Thymus (tissue), 11 donors: Measurements from ENCODE around the gene RTEL1. TPM values are rescaled to one million over a fixed set of nuclear protein-coding genes. Genes with fewer than 3 reads are reported as not detected.

Experiments used
- DNase-seq, 9 donors: peaks; one replicate each; pipeline ENCODE4 v3.0.0-alpha.2; 2013; ENCODE audit warnings: low spot score in 9 of 9, low read depth in 6 of 9, missing footprints in 1 of 9
- H3K27ac ChIP-seq, 2 donors: one replicate each; pipeline ENCODE4 v1.5.1; 2013; ENCODE audit warnings: control low read depth in 1 of 2, low read depth in 1 of 2, low read length in 1 of 2, mild to moderate bottlenecking in 1 of 2, moderate library complexity in 1 of 2
- H3K27me3 ChIP-seq, 2 donors: one replicate each; pipeline ENCODE4 v1.5.1; 2013; ENCODE audit warnings: low read length in 1 of 2; ENCODE audit not compliant: control insufficient read depth in 2 of 2, insufficient read depth in 1 of 2
- H3K36me3 ChIP-seq, 2 donors: one replicate each; pipeline ENCODE4 v1.5.1; 2013; ENCODE audit warnings: low read length in 1 of 2, mild to moderate bottlenecking in 1 of 2, moderate library complexity in 1 of 2; ENCODE audit not compliant: control insufficient read depth in 2 of 2, insufficient read depth in 2 of 2
- H3K4me1 ChIP-seq, 2 donors: one replicate each; pipeline ENCODE4 v1.5.1; 2013; ENCODE audit warnings: low read length in 2 of 2; ENCODE audit not compliant: control insufficient read depth in 2 of 2, insufficient read depth in 2 of 2
- H3K4me3 ChIP-seq, 2 donors: one replicate each; pipeline ENCODE4 v1.5.1; 2013; ENCODE audit warnings: low read length in 2 of 2, control low read depth in 1 of 2, mild to moderate bottlenecking in 1 of 2
- H3K9me3 ChIP-seq, 2 donors: one replicate each; pipeline ENCODE4 v1.5.1; 2013; ENCODE audit warnings: low read length in 1 of 2, mild to moderate bottlenecking in 1 of 2; ENCODE audit not compliant: control insufficient read depth in 2 of 2, insufficient read depth in 1 of 2
- WGBS: extraction: QIAGEN DNeasy Blood & Tissue Kit; methylation state at CpG from one replicate; pipeline ENCODE4 v1.1.7; 2013; 5-methylcytosine and 5-hydroxymethylcytosine counted together
- polyA plus RNA-seq: library from polyadenylated mRNA; stranded (reverse); fragments of 200-250 nt; gene quantifications from one replicate; pipeline ENCODE4 v1.2.3, GENCODE V29; 2013
- total RNA-seq: library from RNA; stranded (reverse); fragments of 120-200 nt; gene quantifications from one replicate; pipeline ENCODE4 v1.2.4, GENCODE V29; 2013
- donor health status: healthy.

RTEL1 gene
- total and polyA plus RNA-seq, 2 donors: 8.1 to 18.8 TPM

DNA sequence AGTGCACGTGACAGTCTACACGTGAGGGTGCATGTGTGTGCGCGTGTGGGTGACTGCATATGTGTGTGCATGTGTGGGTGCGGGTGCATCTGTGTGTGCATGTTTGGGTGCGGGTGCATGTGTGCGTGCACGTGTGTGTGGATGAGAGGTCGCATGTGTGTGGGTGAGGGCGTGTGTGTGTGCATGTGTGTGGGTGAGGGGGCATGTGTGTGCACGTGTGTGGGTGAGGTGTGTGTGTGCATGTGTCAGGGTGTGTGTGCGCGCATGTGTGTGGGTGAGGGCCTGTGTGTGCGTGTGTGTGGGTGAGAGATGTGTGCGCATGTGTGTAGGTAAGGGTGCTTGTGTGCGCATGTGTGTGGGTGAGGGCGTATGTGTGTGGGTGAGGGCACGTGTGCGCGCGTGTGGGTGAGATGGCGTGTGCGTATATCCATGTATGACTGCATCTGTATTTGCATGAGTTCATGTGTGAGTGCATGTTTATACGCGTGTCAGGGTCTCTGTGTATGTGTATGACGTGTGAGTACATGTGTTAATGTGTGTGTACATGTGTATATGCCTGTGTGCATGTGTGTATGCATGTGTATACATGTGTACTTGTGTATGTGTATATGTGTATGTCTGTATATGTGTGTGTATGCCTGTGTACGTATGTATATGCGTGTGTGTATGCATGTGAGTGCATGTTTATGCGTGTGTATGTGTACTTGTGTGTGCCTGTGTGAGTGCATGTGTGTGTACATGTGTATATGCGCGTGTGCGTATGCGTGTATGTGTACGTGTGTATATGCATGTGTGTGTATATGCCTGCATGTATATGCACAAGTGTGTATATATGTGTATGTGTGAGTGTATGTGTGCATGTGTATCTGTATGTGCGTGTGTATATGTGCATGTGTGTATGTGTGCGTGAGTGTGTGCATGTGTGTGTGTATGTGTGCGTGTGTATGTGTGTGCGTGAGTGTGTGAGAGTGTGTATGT lies 74.3 kb downstream of the RTEL1 start:
- H3K27me3 ChIP-seq: no peaks in the 10 kb centered on the region
- WGBS: 91% methylated on average over 38 of the region's 38 CpGs
- H3K4me1 ChIP-seq: peaks cover 71 to 94% of the 10 kb centered on the region in 2 donors
- H3K27ac ChIP-seq: no peak overlapping the region
- H3K4me3 ChIP-seq: no peak overlapping the region
- peaks cover 0 to 19% of the 10 kb centered on the region in 2 donors for H3K9me3 ChIP-seq
- no peak for DNase-seq
- H3K36me3 ChIP-seq: peaks cover 30 to 40% of the 10 kb centered on the region in 2 donors

DNA sequence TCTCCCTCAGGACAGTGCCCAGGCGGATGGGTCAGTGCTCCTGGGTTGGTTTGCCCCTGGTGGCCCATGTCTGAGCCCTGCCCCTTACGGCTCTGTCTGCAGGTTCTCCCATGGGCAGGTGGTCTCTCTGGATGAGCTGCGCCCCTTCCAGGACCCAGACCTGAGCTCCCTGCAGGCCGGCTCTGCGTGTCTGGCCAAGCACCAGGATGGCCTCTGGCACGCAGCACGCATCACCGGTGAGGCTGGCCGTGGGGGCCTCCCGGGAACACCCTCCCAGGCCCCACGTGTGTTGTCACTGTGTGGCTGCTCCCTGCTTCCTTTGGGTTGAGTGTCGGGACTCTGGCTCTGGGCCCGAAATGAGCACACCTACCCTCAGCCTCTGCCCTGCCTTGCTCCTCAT lies 75.0 kb downstream of the RTEL1 start:
- no peak overlapping the region for H3K4me3 ChIP-seq
- H3K4me1 ChIP-seq: peaks cover 68 to 94% of the 10 kb centered on the region in 2 donors
- H3K36me3 ChIP-seq: peaks cover 31 to 41% of the 10 kb centered on the region in 2 donors
- 96% methylated on average over 13 of the region's 13 CpGs for WGBS
- DNase-seq: no peak
- no peaks in the 10 kb centered on the region for H3K27me3 ChIP-seq
- peak overlapping the region in 1 of 2 donors; percentile 19 for H3K27ac ChIP-seq
- peaks cover 0 to 19% of the 10 kb centered on the region in 2 donors for H3K9me3 ChIP-seq

DNA sequence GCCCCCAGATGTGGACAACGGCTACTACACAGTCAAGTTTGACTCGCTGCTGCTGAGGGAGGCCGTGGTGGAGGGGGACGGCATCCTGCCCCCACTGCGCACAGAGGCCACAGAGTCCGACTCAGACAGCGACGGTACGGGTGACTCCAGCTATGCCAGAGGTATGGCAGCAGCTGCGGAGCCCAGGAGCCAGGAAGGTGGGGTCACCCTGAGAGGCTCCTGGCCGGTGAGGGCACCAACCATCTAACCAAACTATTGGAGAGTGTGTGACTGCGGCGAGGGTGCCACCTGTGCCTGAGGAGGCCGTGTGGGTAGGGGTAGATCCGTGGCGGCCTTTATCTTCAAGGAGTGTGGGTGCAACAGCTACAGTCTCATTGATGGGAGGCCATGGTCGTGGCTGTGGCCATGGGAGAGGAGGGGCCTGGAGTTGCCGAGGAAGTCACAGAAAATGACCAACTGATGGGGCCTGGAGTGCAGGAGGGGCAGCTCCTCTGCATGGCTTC lies 75.5 kb downstream of the RTEL1 start:
- WGBS: 60% methylated on average over 18 of the region's 18 CpGs
- DNase-seq: no peak
- peaks cover 0 to 5% of the 10 kb centered on the region in 2 donors for H3K27me3 ChIP-seq
- peak overlapping the region; percentile 4 to 19 for H3K27ac ChIP-seq
- no peak overlapping the region for H3K4me3 ChIP-seq
- peaks cover 36 to 47% of the 10 kb centered on the region in 2 donors for H3K36me3 ChIP-seq
- peaks cover 68 to 94% of the 10 kb centered on the region in 2 donors for H3K4me1 ChIP-seq
- peaks cover 0 to 19% of the 10 kb centered on the region in 2 donors for H3K9me3 ChIP-seq

DNA sequence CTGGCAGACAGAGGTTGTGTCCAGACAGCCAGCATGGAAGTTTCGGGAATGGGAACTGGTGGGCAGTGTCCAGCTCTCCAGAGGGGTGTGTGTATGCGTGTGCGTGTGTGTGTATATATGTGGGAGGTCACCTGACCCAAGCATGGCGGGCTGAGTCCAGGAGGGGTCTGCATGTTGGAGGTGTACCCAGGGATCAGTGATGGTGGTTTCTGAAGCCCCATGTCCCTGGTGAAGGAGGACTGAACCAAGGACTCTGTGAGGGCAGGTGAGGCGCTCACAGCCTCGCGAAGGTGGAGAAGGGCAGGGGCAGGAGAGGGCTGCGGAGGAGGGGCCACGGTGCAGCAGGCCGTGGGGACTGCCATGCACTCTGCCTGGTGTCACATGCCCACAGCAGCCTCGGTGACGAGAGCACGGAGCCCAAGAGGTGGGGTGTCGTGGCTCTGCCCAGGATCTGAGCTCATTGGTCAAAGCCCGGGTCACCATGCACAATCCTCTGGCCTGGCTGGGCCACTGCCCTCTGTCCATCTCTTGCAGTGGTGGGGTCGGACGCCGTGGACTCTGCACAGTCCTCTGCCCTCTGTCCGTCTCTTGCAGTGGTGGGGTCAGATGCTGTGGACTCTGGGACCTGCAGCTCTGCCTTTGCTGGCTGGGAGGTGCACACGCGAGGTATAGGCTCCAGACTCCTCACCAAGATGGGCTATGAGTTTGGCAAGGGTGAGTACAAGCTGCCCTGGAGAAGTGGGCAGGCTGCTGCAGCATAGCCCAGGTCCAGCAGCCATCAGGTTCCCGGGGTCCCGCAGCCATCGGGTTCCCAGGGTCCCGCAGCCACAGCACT lies 76.2 kb downstream of the RTEL1 start:
- peaks cover 39 to 47% of the 10 kb centered on the region in 2 donors for H3K36me3 ChIP-seq

DNA sequence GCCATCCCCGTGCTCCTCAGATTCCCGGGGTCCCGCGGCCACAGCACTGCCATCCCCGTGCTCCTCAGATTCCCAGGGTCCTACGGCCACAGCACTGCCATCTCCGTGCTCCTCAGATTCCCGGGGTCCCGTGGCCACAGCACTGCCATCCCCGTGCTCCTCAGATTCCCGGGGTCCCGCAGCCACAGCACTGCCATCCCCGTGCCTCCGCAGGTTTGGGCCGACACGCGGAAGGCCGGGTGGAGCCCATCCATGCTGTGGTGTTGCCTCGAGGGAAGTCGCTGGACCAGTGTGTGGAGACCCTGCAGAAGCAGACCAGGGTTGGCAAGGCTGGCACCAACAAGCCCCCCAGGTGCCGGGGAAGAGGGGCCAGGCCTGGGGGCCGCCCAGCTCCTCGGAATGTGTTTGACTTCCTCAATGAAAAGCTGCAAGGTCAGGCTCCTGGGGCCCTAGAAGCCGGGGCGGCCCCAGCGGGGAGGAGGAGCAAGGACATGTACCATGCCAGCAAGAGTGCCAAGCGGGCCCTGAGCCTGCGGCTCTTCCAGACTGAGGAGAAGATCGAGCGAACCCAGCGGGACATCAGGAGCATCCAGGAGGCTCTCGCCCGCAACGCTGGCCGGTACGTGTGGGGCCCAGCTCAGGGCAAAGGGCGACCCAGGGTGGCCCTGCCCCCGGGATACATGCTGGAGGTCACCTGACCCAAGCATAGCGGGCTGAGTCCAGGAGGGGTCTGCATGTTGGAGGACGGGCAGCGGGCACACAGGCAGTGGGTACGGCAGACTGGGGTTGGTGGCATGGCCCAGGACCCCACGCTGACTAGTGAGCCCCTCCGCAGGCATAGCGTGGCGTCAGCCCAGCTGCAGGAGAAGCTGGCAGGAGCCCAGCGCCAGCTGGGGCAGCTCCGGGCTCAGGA lies 77.1 kb downstream of the RTEL1 start:
- DNase-seq: peak in 1 of 9 donors; percentile 43
- 83% methylated on average over 48 of the region's 48 CpGs for WGBS
- Histone ChIP-seq H3K4me1 (peaks cover 66 to 84% of the 10 kb centered on the region in 2 donors), H3K36me3 (peaks cover 39 to 47% of the 10 kb centered on the region in 2 donors), H3K27me3 (peaks cover 0 to 11% of the 10 kb centered on the region in 2 donors), H3K4me3 (no peak overlapping the region), H3K9me3 (peaks cover 0 to 18% of the 10 kb centered on the region in 2 donors), H3K27ac (peak overlapping the region; percentile 46 to 99)

More for the DNA sequence above, 76.2 kb downstream of the RTEL1 start:
- no peak overlapping the region for H3K4me3 ChIP-seq
- peaks cover 0 to 19% of the 10 kb centered on the region in 2 donors for H3K9me3 ChIP-seq
- 90% methylated on average over 25 of the region's 25 CpGs for WGBS
- no peak for DNase-seq
- H3K4me1 ChIP-seq: peaks cover 72 to 93% of the 10 kb centered on the region in 2 donors
- peaks cover 0 to 11% of the 10 kb centered on the region in 2 donors for H3K27me3 ChIP-seq
- peak overlapping the region in 1 of 2 donors; percentile 4 for H3K27ac ChIP-seq

DNA sequence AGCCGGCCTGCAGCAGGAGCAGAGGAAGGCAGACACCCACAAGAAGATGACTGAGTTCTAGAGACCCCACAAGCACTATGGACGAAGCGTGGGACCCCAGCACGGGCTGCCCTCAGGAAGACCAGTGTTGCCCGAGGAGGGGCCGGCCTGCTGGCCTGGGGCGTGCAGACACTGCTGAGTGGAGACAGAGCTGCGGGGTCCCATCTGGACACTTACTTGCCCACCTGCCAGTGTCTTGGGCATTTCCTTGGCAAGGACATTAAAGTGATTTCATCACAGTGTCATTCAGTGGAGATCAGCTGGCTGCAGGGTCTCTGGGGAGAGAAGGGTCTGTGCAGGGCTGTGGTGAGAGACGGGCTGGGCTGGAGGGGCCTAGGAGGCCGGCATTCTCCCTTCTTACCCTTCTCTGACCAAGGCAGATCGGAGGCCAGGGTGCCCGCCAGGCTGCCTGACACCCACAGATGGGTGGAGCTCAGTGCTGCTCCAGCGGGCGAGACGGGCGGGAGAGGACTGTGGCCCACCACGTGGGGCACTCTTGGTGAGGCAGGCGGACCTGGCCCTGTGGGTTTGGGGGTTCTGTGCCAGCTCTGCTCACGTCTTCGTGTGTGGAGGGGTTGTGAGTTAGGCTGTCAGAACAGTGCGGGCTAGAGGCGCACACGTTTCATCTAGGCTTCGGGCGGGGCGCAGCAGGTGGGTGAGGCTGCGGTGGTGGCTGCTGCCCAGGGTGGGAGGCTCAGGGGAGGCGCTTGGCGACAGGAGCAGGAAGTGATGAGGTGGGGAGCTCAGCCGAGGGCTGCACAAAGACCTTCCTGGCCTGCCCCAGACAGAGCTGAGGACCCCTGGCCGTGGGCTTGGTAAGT lies 78.0 kb downstream of the RTEL1 start, which contains the start of gene LIME1:
Gene LIME1, plus strand, starts transcription at position 806 of the 860 bp plus-strand sequence. CDS start 886 bp downstream, outside the sequence.
- Histone ChIP-seq H3K4me3 (peak within 1 kb of the TSS; percentile 88 to 90), H3K27me3 (peaks cover 0 to 19% of the 10 kb centered on the region in 2 donors), H3K9me3 (peaks cover 0 to 10% of the 10 kb centered on the region in 2 donors), H3K4me1 (peaks cover 63 to 83% of the 10 kb centered on the region in 2 donors), H3K36me3 (peaks cover 46 to 50% of the 10 kb centered on the region in 2 donors), H3K27ac (peak within 1 kb of the TSS; percentile 97 to 99)
- peak in 8 of 9 donors; percentile 55 to 93 (median 81) for DNase-seq
- 16% methylated on average over 31 of the region's 31 CpGs for WGBS

DNA sequence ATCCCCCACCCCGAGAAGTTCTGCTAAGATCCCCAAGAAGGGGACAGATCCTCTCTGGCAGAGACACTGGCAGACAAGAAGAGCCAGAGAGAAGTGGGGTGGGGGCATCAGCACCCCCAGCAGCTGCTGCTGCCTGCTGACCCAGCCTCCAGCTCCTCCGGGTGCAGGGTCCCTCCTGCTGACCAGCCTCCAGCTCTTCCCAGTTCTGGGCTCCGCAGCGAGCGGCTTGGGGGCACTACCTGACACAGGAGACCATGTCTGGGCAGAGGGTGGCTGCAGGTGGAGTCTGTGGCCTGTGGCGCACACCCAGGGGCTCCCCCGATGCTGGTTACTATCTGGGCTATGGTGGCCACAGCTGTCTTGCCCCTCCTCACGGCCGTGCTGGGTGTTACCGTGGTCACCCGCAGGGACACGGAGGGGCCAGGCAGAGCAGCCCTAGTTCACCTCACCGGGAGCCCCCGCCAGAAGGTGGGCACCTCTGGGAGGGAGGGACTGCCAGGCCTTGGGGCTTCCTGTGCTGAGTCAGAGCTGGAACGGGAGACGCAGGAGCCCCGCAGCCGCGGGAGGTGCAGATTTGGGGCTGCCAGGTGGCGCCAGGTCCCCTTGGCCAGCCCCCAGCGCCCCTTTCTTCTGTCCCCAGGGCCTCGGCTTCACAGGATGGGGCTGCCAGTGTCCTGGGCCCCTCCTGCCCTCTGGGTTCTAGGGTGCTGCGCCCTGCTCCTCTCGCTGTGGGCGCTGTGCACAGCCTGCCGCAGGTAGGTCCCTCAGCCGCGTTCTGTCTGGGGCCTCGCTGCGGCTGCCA lies 79.0 kb downstream of the RTEL1 start:
- peak in 4 of 9 donors; percentile 47 to 84 (median 57) for DNase-seq
- H3K27ac ChIP-seq: peak overlapping the region; percentile 97 to 99
- peaks cover 0 to 10% of the 10 kb centered on the region in 2 donors for H3K9me3 ChIP-seq
- H3K4me3 ChIP-seq: peak overlapping the region; percentile 88 to 90
- H3K4me1 ChIP-seq: peaks cover 53 to 75% of the 10 kb centered on the region in 2 donors
- peaks cover 53 to 60% of the 10 kb centered on the region in 2 donors for H3K36me3 ChIP-seq
- 4% methylated on average over 30 of the region's 30 CpGs for WGBS
- H3K27me3 ChIP-seq: peaks cover 0 to 19% of the 10 kb centered on the region in 2 donors
